Choroid plexus epithelial cell (primary cell): ENCODE measurements around the gene OSBPL6.
A peak's percentile ranks its signal among the peaks of the same experiment; 100 is the strongest.

ENCODE experiments used
- DNase-seq: peaks from one replicate; pipeline ENCODE4 v3.0.0-alpha.2; 2010; ENCODE audit warnings: low read depth
- H3K4me3 ChIP-seq: 2 replicates; pipeline ENCODE4 v1.5.1; 2011; ENCODE audit warnings: low read depth, mild to moderate bottlenecking, control low read depth, low read length, moderate library complexity
- CTCF ChIP-seq: conservative IDR thresholded peaks from 2 replicates; pipeline ENCODE4 v1.5.1; 2011; ENCODE audit warnings: low read depth, mild to moderate bottlenecking, control low read depth, inconsistent platforms, low read length, moderate library complexity

The OSBPL6 gene

DNA sequence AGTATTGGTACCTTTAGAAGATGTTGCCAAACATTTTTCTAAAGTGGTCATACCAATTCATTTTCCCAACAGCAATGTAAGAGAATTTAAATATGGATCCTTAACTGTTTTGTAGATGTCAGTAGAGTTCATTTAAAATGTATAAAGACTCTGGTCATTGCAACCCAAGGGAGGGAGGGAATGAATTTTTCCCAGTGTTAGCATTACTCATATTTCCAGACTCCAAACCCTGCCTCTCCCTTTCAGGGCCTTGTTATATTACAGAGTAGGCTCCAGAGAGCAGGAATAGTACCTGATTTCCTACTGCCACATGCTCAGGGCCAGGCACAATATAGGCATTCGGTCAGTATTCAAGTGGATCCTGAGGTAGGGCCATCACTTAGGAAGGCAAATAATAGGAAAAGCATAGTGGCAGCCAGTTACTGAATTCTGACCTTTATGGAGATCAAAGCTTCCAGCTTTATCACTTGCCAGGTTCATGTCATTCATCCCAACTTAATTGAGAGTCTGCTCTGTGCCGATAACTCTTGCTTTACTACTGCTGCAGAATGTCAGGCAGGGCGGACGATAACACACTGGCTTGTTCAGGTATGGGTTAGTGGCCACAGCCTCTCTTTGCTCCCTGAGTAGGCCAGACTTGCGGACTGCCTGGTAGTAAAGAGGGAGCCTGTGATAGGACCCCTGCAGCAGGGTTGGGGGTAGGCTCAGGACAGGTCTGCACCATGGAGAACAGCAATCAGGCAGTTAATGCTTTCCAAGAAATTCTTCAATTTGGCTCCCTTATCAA is 75.3 kb downstream of the OSBPL6 start:
- DNase-seq, result no peak
- no peak for TF ChIP-seq CTCF
- no peak overlapping the region for H3K4me3 ChIP-seq

DNA sequence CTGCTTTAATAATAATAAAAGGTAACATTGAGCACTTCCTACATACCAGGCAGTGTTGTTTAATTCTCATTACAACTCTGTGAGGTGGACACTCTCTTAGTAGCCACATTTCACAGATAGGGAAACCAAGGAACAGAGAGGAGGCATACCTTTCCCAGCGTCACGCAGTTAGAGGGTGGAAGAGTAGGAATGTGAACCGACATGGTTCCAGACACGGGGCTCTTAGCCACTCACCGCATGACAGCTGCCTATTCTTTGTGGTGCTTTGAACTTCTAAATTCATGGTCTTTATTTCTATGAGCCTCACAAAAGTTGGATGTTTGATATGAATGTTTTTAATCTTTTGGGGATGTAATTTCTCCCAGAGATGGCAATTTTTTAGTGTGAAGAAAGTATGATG is 76.0 kb downstream of the OSBPL6 start:
- no peak overlapping the region for H3K4me3 ChIP-seq
- TF ChIP-seq CTCF, result no peak
- no peak for DNase-seq

GRCh38 chr2:178271094-178271493 is 76.8 kb downstream of the OSBPL6 start:
- no peak overlapping the region for H3K4me3 ChIP-seq
- TF ChIP-seq CTCF, result no peak
- DNase-seq, result no peak

- DNase-seq, result peak; percentile 84
- no peak overlapping the region for H3K4me3 ChIP-seq
- no peak for TF ChIP-seq CTCF
Measured at GRCh38 chr2:178271629-178272333, 77.5 kb downstream of the OSBPL6 start.

- H3K4me3 ChIP-seq, result no peak overlapping the region
- DNase-seq, result no peak
- no peak for TF ChIP-seq CTCF
Measured at GRCh38 chr2:178273787-178274360, 79.6 kb downstream of the OSBPL6 start.

- no peak for TF ChIP-seq CTCF
- H3K4me3 ChIP-seq, result no peak overlapping the region
- no peak for DNase-seq
Measured at GRCh38 chr2:178275600-178275999, 81.3 kb downstream of the OSBPL6 start.

DNA sequence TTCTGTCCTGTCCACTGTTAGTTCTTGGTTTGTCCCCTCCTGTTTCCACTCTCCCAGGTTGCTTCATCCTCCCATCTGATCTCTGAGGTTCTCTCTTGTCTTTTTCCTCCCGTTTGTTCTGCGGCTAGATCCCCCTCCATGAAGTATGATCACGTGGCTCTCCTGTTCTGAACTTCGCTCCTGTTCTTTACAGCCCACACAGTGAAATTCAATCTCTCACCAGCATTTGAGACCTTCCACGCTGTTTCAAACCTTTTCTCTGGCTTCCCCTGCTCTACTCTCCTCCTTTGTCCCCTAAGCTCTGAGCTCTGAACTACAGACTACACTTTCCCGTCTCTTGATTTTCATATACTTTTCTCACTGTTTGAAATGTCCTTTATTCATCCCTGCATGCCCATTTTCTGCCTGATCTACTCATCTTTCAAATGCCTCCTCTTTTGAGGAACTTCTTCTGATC is 83.5 kb downstream of the OSBPL6 start:
- no peak for TF ChIP-seq CTCF
- H3K4me3 ChIP-seq, result peak overlapping the region; percentile 34
- DNase-seq, result peak; percentile 80
